Stimulated activated CD8-positive, alpha-beta memory T cell treated with anti-CD3 and anti-CD28 coated beads, Interleukin-2, amount 100 ng/mL, for 1 hour (primary cell): ENCODE results near the gene STX3.
"Not testable (repeated sequence)": the region's sequence is repeated elsewhere in the genome, so short reads cannot be mapped to it uniquely, and the experiment has no call there.

Source experiments
- DNase-seq, 2 donors: peaks; one replicate each; pipeline ENCODE4 v3.0.0-alpha.2; 2020; ENCODE audit warnings: low read depth in 2 of 2

The STX3 gene

DNA sequence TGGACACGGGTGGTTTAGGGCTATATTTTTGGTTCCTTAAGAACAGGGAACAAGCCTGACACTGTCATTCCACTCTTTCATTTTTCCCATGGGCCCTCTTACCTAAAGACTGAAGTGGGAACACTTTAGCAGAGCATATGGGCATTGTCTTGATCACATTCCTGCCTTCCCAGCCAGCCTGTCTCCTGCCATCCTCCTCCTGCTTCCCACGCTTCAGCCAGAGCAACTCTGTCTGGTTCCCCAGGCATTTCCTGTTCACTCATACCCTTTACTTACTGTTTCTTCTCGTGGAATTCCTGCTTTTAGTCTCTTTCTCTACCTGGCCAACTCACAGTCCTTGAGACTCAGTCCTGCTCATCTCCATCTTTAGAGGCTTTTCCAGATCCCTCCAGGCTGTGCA, 32.6 kb downstream of the STX3 start:
- no peak for DNase-seq

DNA sequence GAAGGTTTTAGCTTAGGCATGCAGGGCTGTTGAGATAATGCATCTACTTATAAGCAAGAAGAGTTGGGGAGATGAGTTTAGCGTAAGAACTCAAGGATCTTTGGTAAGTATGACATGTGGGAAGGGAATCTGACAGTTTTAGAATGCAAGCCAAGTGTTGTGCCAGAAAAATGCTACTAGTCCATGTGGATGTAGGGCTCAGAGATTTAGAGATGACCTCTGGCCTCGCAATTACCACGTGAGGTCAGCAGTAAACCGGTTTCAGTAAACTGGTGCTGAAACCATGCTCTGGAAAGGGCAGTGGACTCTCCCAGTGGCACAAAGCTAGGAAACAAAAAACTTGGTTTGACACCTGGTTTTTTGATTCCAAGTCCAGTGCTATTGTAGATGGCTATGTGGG, 36.5 kb downstream of the STX3 start:
- no peak for DNase-seq

DNA sequence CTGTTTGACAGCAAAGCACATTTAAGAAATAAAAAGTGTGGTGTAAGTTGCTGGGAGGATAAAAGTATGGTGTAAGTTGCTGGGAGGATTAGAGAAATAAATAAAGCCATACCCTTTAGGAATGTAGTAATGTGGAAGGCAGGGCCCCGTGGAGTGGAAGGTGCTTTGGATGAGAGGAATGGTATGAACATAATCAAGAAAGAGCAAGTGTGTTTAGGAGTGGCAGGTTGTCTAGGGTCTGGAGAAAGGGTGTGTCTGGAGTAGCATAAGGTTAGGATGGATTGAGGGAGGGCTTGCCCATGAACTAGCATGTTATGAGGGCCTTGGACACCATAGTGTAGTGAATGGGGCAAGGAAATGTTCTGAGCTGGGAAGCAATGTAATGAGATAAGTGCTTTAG, 37.3 kb downstream of the STX3 start:
- DNase-seq = no peak

DNA sequence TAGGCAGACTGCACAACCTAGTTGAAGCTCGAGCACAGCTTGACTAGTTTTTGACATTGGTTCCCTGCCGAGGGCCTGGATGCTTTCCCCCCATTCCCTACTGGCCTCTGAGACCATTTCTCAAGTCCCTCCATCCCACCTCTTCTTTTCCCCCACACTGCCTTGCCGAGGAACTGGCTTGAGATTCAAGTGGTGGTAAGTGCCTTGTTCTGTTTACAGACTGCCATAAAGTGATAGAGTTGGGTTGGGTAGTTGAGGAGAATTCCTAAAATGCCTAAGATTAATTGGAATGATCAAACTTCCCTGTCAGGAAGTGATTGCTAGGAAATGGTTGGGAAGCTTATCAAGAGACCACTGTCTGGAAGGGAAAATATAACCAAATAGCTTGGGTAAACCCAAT, 39.2 kb downstream of the STX3 start:
- DNase-seq = no peak

DNA sequence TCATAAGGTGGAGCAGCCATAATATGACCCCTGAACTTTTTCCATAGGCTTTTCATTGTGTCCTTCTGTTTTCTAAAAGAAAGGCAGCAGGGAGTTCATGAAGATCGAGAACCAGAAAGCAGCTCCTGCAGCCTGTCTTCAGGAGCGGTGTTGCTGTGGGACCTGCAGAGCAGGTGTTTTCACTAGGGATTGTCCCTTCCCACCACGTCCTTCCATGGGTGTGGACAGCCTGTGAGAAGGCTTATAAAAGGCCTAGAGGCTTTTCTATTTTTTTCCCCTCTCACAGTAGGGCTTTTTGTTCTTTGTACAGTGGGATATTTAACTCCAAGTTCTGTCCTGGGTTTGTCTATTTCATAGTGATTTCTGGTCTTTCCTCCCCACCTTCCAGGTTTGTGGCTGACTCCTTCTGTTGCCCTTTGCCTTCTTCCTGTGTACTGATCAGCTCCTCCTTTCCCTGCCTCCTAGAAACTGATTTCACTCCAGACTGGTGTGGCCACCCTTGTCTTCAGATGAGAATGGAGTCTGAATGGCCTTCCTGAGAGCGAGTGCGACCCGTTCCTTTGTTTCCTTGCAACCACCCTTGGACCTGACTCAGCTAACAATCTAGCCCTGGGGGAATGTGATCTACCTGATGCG, 45.3 kb downstream of the STX3 start:
- DNase-seq = no peak

DNA sequence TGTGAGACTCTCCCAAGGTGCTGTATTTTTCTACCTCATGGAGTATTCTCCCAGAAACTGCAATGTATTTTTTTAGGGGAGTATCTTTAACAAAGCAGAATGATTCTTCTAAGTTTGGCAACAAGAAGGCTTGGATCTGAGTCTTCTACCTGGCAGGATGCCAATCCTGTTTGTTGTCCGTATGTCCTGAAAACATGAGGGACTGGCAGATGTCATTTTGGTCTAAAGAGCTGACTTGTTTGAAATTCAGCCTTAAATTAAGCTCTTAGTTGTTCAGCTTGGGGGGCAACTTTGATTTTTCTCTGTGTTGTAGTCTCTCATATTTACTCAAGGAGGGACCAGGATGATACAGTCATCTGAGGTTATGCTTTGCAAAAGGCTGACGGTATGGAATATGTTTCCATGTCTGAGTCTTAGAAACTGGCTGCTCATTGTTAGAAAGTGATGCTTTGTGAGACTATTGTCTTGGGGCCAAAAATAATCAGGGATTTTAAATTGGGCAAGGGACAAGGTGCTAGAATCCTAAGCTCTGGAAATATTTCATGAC, 46.1 kb downstream of the STX3 start:
- DNase-seq = no peak

DNA sequence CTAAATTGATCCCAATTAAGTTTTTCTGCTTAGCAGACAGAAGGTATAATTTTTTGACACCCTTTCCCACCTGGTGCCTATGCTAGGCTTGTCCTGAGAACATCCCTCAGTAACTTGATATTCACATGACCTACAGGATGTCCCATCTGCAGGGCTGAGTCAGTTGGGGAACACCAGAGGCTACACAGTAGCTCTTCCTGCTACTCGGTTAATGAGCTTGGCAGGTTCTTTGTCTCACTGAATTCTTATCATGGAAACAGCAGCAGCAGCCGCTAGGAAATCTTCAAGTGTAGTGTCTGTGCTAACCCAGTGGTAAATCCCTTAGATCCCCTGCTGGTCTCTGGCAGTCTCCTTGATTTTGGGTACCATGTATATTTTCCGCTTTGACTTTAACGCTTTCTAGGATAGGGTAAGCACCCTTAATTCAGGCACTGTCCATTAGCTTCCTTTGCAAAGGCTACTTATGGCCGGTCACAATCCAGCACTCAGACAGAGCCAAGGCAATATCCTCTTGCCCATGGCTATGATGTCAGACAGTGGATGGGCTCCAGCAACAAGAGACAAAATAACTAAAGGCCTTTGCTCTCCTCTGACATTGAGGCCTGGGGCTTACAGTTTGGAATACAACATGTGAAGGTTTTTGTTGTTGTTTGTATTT, 46.9 kb downstream of the STX3 start:
- no peak for DNase-seq

DNA sequence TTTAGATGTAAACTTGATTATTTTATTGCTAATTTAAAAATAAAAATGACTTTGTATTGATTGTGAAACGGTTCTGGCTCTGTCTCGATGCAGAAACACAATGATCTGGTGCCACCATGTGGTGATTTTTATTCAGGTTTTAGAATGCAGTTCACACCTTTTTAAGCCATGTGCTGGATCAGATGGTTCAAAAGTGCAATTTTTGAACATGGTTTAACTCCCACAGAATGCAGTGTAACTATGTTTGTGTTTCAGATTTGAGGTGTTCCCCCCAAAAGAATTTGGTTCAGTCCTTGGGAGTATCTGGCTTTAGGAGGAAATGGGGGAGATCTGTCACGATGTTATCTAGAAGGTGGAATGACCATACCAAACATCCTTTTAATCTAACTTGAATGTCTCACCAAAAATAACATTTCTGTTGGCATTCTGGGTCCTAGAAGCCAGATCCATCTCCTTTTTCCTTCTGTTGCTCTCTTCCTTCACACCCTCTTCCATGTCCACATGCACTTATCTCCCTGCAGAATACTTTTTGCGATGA, 47.5 kb downstream of the STX3 start:
- DNase-seq = peak in 1 of 2 donors; percentile 19

DNA sequence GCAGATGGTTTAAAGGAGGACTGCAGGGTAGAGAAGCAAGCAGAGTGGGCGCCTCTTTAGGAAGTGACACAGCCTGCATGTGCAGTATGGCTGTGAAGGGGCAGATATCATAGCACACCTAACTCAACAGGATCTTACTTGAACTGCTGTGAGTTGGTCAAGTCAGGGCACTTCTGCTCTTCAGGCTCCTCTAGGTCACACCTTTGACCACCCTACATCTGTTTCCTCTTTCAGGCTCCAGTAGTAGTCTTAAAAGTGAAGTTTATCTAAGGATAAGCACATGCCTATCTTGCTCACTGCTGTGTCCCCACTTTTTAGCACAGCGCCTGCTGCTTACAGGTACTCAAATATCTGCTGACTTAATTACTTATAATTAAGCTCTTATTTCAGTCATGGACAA, 48.9 kb downstream of the STX3 start:
- no peak for DNase-seq

DNA sequence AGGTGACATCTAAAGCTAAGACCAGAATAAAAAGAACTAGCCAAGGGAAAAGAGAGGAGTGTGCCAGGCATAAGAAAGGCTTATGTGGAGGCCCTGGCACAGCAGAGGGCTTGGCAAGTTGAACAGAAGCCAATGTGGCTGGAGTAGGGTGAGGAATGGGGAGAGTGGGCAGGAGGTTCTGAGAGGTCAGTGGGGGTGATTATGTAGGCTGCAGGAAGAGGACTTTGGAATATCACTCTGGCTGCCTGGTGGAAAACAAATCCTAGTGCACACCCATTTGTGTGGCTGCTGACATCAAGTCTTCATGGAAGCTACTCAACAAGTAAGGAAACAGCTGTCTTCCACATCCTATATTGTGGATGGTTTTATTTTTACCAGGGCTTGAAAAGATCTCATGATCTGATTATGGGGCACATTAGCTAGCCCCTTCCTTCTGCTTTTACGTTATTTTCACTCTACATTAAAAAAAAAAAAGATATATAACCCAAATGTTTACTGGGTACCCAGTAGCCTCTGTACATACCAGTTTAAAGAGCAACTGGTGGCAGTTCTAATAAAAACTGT, 52.0 kb downstream of the STX3 start:
- no peak for DNase-seq

DNA sequence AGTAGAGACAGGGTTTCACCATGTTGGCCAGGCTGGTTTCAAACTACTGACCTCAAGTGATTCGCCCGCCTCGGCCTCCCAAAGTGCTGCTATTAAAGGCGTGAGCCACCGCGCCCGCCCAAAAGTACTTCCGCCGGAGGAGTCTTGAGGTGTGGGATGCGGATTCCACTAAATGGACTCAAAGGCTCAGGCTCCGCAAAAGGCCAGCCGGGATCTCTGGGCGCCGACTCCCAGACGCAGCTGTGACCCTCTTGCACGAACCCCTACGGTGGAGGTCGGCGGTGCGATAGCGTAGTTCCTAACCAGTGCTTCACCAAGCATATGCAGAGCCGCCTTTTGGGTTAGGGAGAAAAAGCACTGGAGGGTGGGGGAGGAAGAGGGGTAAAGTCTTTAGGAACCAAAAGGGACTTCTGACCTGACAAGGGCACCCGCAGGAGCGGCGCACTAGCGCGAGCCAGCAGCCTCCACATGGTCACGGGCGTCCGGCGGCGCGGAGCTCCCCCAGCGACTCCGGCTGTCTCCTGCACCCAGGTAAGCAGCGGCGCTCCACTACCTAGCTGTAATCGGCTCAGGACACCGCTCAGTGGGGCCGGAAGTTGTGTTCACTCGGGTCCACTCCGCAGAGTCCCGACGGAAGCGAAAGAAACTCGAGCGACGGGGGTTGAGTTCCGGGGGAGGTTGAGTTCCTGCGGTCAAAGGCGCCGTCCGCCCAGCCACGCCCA, 55.2 kb downstream of the STX3 start, which contains the start of gene MRPL16:
TSS of gene MRPL16 (minus strand) at position 590 of the 722 bp plus-strand sequence. CDS start at position 470, 120 bp downstream.
- peak; percentile 78 to 81 for DNase-seq

DNA sequence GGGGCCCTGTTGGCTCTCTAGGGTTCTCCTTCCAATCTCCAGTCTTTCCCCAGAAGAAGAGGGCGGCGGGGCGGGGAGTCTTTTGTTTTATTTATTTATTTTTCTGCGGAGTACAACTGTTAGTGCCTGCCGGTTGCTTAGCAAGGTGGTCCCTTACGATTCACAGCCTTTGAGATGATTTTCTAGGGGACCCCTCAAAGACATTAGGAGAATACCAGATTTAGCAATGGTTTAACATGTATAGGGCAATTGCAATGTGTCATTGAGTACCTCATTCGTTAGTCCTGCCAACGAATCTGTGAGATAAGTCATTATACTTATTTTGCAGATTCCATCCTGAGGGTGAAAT, 55.7 kb downstream of the STX3 start:
- DNase-seq = no peak

DNA sequence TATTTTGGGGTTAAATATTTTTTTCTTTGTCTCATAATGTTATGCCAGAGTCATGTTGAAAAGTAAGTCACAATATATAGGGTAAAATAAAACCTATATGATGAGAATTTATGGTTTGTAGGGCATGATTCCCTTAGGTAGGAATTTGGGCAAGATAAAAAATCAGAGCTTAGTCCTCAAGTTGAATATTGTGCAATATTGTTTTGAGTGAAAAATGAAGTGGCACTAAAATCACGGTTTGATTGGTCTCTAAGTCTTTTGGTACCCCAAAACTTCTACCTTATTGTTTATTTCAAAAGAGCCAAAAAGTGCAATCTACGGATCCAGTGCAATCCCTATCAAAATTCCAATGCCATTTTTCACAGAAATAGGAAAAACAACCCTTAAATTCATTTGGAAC, 57.0 kb downstream of the STX3 start:
- no peak for DNase-seq

DNA sequence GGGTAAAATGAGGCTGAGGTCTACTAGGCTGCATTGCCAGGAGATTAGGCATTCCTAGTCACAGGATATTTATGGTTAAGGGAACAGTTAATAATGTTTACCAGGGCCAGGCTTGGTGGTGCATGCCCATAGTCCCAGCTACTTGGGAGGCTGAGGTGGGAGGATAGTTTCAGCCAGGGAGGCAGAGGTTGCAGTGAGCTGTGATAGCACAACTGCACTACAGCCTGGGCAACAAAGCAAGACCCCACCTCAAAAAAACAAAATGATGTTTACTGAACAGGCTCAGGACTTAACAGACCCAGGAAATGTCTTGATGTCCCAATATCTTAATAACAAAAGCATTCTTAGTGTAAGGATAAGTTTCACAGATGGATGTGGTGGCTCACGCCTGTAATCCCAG, 58.2 kb downstream of the STX3 start:
- no peak for DNase-seq

DNA sequence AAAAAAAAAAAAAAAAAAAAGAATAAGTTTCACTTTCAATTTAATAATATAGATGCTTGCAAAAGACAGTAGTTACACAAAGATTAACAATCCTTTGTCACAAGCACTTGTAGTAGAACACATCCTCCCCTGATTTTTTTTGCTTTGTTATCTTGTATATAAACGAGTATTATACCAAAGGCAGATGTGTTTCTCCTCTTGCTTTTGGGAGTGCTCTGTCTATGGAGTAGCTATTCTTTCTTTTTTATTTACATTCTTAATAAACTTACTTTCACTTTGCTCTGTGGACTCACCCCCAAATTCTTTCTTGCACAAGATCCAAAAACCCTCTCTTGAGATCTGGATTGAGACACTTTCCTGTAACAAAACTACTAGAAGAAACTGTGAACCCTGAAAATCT, 58.8 kb downstream of the STX3 start:
- DNase-seq = no peak

DNA sequence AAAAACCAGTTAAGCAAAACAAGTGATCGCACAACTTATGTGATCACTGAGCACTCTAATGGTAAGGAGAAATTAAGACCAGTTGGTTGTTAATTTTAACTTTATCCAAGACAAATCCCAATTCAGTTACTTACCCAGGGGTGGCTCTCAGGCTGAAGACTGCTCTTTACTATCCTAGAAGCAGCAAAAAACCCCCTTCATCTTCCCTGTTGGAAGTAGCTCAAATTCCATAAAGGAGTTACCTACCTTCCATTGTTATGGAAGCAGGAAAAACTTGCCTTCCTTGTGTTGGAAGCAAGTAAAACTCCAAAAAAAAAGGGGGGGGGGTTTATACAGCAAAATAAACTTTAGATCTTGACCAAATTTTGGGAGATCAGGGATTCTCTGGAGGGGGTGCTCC, 60.6 kb downstream of the STX3 start:
- DNase-seq = no peak

DNA sequence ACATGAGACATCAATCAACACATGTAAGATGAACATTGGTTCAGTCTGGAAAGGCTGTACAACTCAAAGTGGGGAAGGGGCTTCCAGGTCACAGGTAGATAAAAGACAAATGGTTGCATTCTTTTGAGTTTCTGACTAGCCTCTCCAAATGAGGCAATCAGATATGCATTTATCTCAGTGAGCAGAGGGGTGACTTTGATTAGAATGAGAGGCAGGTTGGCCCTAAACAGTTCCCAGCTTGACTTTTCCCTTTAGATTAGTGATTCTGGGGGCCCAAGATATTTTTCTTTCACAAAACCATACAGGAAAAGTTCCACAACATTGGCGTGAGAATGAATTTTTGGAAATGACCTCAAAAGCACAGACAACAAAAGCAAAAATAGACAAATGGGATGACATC, 61.3 kb downstream of the STX3 start:
- DNase-seq = not testable (repeated sequence)

DNA sequence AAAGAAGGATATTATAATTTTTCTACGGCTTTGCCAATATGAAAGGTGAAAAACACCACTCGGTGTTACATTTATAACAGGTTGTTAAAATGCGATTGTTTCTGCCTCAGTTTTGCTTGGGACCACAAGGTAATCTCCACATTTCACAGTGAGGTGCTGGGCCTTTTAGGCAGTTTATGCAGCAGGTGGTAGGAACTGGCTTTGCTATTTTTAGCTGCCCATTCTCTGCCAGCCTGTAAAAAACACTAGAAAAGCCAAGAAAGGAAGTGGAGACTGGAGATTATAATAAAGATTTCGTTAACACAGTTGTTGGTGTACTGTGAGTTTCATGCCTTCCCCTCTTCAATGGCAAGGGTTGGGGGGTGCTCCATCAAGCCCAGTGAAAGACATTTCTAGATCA, 63.4 kb downstream of the STX3 start:
- DNase-seq = no peak

DNA sequence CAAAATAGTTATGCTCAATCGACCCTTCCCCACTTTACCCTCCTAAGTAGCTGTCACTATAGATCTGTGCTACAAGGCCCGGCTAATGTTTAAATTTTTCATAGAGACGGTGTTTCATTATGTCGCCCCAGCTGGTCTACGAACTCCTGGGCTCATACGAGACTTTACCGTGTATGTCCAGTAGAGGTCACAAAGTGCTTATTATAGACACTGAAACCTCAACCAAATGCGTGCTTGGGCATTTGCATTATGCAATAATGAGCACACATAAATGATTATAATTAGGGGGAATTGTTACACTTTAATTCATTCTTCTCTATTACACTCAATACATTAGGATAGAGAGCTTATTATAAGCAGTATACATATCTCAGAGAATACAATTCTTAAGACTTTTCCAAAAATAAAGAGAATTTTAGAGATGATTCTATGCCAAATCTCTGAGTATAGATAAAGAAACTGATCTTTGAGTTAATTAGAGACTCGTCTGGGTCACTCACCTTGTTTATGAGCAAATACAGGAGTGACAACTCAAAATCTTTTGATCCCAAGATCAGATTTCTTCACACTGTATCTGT, 67.9 kb downstream of the STX3 start:
- DNase-seq = no peak

DNA sequence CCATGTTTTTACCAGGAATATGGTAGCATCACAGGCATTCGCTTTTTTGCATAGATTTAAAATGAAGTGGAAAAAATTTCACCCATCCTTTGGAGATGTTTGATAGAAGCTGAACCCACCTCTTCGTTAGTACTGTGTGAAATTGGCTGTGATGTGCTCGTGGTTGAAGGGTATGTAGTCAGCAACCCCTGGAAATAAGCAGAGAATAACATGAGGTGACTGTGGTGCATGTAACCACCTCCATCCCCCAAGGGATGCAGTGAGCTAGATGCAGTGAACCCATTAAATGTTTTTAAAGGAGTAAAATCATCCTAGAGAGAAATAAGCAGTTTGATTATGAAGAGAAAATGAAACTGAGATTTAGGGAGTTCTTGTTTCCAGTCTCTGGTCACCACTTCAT, 74.2 kb downstream of the STX3 start:
- no peak for DNase-seq

DNA sequence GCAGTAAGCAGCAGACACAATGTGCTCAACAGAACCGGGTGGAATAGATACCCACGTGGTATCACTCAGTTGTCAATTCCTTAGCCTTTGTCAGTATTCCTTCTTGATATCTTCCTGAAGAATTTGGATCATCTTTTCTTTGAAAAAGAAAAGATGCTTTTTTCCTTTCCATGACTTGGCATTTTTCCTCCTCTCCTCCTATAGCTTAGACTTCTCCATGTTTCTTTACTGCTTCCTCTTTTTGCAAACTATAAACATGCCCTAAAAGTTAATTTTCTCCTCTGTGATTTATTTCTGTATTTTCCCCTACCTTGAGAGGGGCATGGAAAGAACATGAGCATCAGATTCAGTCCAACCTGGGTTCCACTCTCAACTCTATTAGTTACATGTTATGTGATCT, 78.4 kb downstream of the STX3 start:
- no peak for DNase-seq

DNA sequence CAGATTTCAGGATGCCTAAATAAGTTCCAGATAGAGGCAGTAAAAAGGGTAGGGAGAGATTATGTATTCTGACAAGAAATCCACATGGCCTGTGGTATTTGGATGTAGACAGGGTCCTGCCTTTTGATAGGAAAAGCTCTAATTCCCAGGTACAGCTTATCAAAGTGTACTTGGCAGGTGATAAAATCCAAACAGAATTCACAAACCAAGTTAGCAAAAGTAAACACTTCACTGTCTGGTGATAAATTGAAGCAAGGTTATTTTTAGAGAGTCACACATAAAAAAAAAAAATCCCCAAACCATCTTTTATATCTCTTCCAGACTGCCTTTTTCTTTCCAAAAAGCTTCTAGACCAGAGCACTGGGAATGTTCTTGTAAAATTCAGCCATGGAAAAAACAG, 84.4 kb downstream of the STX3 start:
- DNase-seq = no peak
